Psoas muscle (tissue), 8 donors: Measurements from ENCODE around the gene CYP4F8. TPM values are rescaled to one million over a fixed set of nuclear protein-coding genes. Genes with fewer than 3 reads are reported as not detected.
"Not testable (repeated sequence)": the region's sequence is repeated elsewhere in the genome, so short reads cannot be mapped to it uniquely, and the experiment has no call there.

Source experiments
- ATAC-seq, 4 donors: fragments of 200-7000 bp; cut with Tn5 transposase; one replicate each; pipeline ENCODE4 v1.9.1; 2020; ENCODE audit warnings: moderate library complexity in 3 of 4, mild to moderate bottlenecking in 2 of 4
- DNase-seq, 2 donors: peaks; one replicate each; pipeline ENCODE4 v3.0.0-alpha.2; 2020
- H3K27ac ChIP-seq: fragments of 200-600 bp; one replicate; pipeline ENCODE4 v1.8.0; 2022
- H3K27me3 ChIP-seq, 3 donors: fragments of 200-600 bp in 1 of 3; one replicate each; pipeline versions ENCODE4 v1.6.1 to v1.8.0; 2013 to 2022; ENCODE audit warnings: low read length in 2 of 3, mild to moderate bottlenecking in 2 of 3, moderate library complexity in 1 of 3; ENCODE audit not compliant: insufficient read depth in 3 of 3
- H3K36me3 ChIP-seq, 2 donors: fragments of 200-600 bp in 1 of 2; one replicate each; pipeline versions ENCODE4 v1.6.1 to v1.8.0; 2013 to 2022; ENCODE audit warnings: low read depth in 1 of 2, mild to moderate bottlenecking in 1 of 2, moderate library complexity in 1 of 2; ENCODE audit not compliant: insufficient read depth in 1 of 2
- H3K4me1 ChIP-seq: fragments of 200-600 bp; one replicate; pipeline ENCODE4 v1.8.0; 2022
- H3K4me3 ChIP-seq: fragments of 200-600 bp; one replicate; pipeline ENCODE4 v1.8.0; 2022; ENCODE audit warnings: mild to moderate bottlenecking
- H3K9me3 ChIP-seq: fragments of 200-600 bp; one replicate; pipeline ENCODE4 v1.8.0; 2022
- WGBS, 3 donors: extraction: QIAGEN DNeasy Blood & Tissue Kit; methylation state at CpG; one replicate each; pipeline versions ENCODE4 v1.1.6 to v1.1.7; 2013; 5-methylcytosine and 5-hydroxymethylcytosine counted together
- intact Hi-C, 2 donors: fragments of 100-400 bp; cut with DNase I; formaldehyde crosslinking; loops; one replicate each; pipeline versions ENCODE4 v1.11.0 to v1.14.2; 2022
- polyA plus RNA-seq, 3 donors: library from polyadenylated mRNA; stranded (reverse); fragments of 200-250 nt; gene quantifications; one replicate each; pipeline ENCODE4 v1.2.3, GENCODE V29; 2013
- total RNA-seq, 4 donors: library from RNA; stranded (reverse); fragmentation: NEBNext Ultra II Directional in 2 of 4; extraction: Animal tissue kit (Norgen Biotek cat#: 25700) in 2 of 4; gene quantifications; one replicate each; pipeline versions ENCODE4 v1.2.1 to v1.2.4, GENCODE V29; 2021 to 2023
- TF ChIP-seq, protein P1 (sequence below): fragments of 200-600 bp; IDR thresholded peaks from one replicate; pipeline ENCODE4 v1.8.0; 2022; ENCODE audit warnings: antibody characterized with exemption
- donor health status: healthy with polysubstance abuse.
- donor health status: DM: no; HTN: no; CAD: no; lungs with moderate emphysema.
- donor health status: Bipolar disorder and iron deficiency.
- donor health status: healthy.
- donor health status: DM: yes; HTN: yes; CAD: no.
- donor health status: DM: no; HTN: no; CAD: no.
- donor health status: DM: no; HTN: no; CAD: no.
- donor health status: DM: yes; HTN: yes; CAD: no.

CYP4F8 gene
- total and polyA plus RNA-seq, 7 donors: not detected

DNA sequence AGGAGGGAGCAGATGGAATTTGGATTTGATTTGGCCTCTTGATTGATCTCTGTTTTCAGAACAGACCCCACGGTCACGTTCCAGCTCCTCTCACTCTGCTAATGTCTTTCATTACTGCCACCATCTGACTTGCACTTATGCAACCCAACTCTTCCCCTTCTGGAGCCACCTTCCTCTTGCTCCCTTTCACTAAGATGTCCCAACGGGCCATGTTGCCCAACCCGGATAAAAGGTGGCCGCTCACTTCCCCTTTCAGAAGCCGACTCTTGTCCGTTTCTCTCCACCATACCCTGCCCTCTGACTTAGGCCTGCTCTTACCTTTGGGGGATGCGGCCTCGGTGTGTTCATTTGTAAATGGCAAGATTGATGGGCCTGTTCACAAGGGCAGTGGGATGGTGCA is 27.4 kb upstream of the CYP4F8 start:
- intact Hi-C loops: no loop called here
- TF ChIP-seq, protein P1, sequence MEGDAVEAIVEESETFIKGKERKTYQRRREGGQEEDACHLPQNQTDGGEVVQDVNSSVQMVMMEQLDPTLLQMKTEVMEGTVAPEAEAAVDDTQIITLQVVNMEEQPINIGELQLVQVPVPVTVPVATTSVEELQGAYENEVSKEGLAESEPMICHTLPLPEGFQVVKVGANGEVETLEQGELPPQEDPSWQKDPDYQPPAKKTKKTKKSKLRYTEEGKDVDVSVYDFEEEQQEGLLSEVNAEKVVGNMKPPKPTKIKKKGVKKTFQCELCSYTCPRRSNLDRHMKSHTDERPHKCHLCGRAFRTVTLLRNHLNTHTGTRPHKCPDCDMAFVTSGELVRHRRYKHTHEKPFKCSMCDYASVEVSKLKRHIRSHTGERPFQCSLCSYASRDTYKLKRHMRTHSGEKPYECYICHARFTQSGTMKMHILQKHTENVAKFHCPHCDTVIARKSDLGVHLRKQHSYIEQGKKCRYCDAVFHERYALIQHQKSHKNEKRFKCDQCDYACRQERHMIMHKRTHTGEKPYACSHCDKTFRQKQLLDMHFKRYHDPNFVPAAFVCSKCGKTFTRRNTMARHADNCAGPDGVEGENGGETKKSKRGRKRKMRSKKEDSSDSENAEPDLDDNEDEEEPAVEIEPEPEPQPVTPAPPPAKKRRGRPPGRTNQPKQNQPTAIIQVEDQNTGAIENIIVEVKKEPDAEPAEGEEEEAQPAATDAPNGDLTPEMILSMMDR: no peak
- no peak overlapping the region for H3K4me3 ChIP-seq
- no peaks in the 10 kb centered on the region for H3K9me3 ChIP-seq
- H3K4me1 ChIP-seq: no peaks in the 10 kb centered on the region
- ATAC-seq (no peak), DNase-seq (peak in 1 of 2 donors; percentile 32)
- H3K36me3 ChIP-seq: no peaks in the 10 kb centered on the region
- H3K27ac ChIP-seq: no peak overlapping the region
- 73 to 82% (median 82%) methylated on average over 9 of the region's 9 CpGs for WGBS, 3 donors
- peaks cover 0 to 28% (median 5%) of the 10 kb centered on the region in 3 donors for H3K27me3 ChIP-seq

DNA sequence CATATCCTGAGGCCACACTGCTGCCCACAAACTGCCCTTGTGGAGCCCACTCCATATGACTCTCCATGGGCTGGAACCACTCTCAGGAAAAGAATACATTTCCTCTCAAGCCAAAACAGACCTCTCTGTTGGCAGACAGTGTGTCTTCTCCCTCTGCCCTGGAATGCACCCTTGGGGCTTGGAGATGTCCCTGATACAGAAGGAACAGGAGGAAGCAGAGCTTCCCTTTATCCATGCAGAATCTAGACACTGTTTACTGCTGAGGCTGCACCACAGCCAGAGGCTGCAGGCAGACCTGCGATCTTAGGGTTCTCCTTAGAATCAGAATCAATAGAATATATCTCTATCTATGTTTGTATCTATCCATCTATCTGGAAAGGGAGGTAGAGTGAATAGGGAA is 26.8 kb upstream of the CYP4F8 start:
- peaks cover 0 to 22% (median 5%) of the 10 kb centered on the region in 3 donors for H3K27me3 ChIP-seq
- DNase-seq: no peak
- no peak for ATAC-seq
- no peak overlapping the region for H3K27ac ChIP-seq
- H3K36me3 ChIP-seq: no peaks in the 10 kb centered on the region
- H3K4me3 ChIP-seq: no peak overlapping the region
- TF ChIP-seq, protein P1: no peak
- intact Hi-C loops: no loop called here
- no peaks in the 10 kb centered on the region for H3K9me3 ChIP-seq
- no peaks in the 10 kb centered on the region for H3K4me1 ChIP-seq
- WGBS, 3 donors: 84 to 88% (median 85%) methylated on average over 1 of the region's 1 CpG

DNA sequence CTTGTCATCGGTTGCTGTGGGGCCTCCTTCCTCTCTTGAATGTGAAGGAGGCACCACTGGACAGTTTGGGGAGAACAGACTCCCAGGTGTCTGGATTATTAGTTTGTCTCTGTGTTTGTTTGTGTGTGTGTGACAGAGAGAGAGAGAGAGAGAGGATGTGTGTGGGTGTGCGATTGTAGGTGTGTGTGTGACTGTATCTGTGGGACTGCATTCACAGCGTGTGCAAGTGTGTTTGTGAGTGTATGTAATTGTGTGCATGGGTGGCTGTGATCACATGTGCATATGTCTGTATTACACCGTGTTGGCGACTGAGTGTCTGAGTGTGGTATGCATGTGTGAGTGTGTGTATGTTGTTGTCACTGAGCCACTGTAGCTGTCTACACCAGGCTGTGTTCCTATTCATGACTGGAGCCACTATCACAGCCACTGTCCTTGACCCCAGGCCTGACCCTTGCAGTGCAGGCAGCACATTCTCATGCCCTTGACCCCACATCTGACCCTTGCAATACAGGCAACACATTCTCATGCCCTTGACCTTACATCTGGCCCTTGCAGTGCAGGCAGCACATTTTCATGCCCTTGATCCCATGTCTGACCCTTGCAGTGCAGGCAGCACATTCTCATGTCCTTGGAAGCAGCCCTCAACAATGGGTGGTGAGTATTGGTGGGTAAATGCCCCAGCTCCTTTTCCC is 25.1 kb upstream of the CYP4F8 start:
- Histone ChIP-seq H3K9me3 (no peaks in the 10 kb centered on the region), H3K27ac (no peak overlapping the region), H3K4me3 (no peak overlapping the region), H3K36me3 (no peaks in the 10 kb centered on the region), H3K27me3 (peaks cover 0 to 6% (median 0%) of the 10 kb centered on the region in 3 donors), H3K4me1 (no peaks in the 10 kb centered on the region)
- 71 to 90% (median 80%) methylated on average over 5 of the region's 5 CpGs for WGBS, 3 donors
- TF ChIP-seq, protein P1: no peak
- ATAC-seq (no peak), DNase-seq (no peak)
- intact Hi-C loops: no loop called here

DNA sequence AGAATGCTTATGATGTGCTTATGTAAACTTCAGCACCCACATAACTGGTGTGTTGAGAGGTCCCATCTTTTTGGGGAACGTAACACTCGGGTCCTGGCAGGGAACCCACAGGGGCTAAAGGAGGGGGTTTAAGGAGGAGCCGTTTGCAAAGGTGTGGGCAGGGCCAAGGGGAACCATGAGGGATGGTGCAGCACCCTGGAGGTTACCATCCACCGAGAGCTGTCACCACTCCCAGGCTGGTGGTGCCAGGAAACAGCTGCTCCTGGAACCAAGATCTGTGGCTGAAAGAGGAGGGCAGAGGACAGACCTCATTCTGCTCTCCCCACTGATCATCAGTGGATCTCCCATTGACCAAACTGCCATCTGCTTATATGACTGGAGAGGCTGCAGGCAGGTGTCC is 23.2 kb upstream of the CYP4F8 start:
- ATAC-seq (no peak), DNase-seq (no peak)
- intact Hi-C loops: no loop called here
- 56 to 77% (median 67%) methylated on average over 4 of the region's 4 CpGs for WGBS, 3 donors
- Histone ChIP-seq H3K27me3 (no peaks in the 10 kb centered on the region), H3K4me1 (no peaks in the 10 kb centered on the region), H3K36me3 (no peaks in the 10 kb centered on the region), H3K4me3 (no peak overlapping the region), H3K27ac (no peak overlapping the region), H3K9me3 (no peaks in the 10 kb centered on the region)
- TF ChIP-seq, protein P1: no peak

DNA sequence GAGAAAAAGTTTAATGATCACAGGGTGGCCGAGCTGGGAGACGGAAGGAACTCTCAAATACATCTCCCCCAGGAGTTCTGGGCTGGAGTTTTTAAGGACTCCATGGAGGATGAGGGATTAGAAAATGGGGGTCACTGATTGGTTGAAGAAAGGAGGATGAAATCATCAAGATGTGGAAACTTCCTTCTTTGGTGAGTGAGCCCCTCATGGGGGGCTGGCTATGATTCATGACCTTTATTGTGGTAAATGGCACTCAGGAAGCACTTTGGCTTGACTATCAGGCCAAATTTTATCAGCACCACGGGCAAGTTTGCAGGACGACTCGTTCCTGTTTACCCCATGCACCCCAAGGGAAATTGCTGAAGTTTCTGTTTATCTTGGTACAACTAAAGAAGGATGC is 22.5 kb upstream of the CYP4F8 start:
- H3K4me3 ChIP-seq, H3K27me3 ChIP-seq, H3K36me3 ChIP-seq, DNase-seq, H3K27ac ChIP-seq, H3K4me1 ChIP-seq, intact Hi-C loops, H3K9me3 ChIP-seq, ATAC-seq: not testable (repeated sequence)
- 20 to 29% (median 28%) methylated on average over 5 of the region's 5 CpGs for whole genome bisulfite sequencing, 3 donors

DNA sequence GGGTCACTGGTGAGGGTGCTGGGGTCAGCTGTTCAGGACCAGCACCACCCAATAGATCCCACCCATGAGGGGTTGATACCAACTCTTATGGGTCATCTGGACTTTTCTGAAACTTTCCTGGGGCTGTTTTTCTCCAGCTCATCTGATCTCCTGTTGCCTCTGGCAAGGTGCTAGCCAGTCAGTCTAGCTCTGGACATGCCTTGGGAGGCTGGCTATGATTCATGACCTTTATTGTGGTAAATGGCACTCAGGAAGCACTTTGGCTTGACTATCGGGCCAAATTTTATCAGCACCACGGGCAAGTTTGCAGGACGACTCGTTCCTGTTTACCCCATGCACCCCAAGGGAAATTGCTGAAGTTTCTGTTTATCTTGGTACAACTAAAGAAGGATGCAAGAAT is 21.3 kb upstream of the CYP4F8 start:
- H3K4me3 ChIP-seq, DNase-seq, ATAC-seq, intact Hi-C loops, H3K36me3 ChIP-seq, H3K27ac ChIP-seq, H3K4me1 ChIP-seq, H3K9me3 ChIP-seq, H3K27me3 ChIP-seq: not testable (repeated sequence)
- 53 to 72% (median 67%) methylated on average over 4 of the region's 4 CpGs for WGBS, 3 donors
